Hepatic stellate cell (primary cell): ENCODE data around the gene ENTPD2.
A peak's percentile ranks its signal among the peaks of the same experiment; 100 is the strongest.
"Not testable (repeated sequence)": the region's sequence is repeated elsewhere in the genome, so short reads cannot be mapped to it uniquely, and the experiment has no call there.

Experiments used
- DNase-seq: peaks from one replicate; pipeline ENCODE4 v3.0.0; 2011; ENCODE audit warnings: low spot score

The ENTPD2 gene

DNA sequence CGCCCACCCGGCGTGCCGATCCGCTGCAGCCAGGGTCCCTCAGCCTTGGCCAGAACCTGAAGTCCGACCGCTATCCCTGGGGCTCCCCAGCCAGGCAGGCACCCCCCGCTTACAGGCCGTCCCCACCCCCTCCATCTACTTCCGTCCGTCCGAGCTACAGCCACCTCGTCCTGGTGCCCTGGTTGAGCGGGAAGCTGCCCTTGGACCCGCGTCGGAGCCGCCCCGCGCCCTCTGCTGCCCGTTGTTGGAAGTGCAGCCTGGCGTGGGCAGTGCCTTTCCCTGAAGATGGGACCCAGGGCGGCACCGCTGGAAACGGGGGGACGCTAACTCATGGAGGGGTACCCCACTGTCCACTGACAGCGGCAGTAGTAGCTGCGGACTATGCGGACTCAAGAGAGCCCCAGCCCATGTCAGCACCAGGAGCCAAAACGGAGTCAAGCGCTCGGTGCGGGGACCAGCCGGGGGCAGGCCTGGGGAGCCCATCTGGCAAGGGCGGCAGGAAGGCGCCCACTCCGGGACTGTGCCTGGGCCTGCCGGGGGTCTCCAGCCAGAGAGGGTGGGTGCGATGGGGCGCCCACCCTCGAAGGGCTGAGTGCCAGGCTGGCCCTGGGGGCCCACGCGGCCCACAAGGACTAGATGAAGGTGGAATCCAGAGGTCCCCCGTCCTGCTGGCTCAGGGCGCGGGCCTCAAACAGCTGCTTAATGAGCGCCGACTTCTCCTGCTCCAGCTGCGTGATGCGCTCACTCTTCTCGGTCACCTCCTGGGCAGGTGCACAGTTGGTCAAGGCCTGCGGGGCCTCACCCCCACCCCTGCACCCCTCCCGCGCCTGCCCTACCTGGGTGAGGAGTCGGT lies 10.4 kb upstream of the ENTPD2 start:
- DNase-seq, result peak; percentile 68

DNA sequence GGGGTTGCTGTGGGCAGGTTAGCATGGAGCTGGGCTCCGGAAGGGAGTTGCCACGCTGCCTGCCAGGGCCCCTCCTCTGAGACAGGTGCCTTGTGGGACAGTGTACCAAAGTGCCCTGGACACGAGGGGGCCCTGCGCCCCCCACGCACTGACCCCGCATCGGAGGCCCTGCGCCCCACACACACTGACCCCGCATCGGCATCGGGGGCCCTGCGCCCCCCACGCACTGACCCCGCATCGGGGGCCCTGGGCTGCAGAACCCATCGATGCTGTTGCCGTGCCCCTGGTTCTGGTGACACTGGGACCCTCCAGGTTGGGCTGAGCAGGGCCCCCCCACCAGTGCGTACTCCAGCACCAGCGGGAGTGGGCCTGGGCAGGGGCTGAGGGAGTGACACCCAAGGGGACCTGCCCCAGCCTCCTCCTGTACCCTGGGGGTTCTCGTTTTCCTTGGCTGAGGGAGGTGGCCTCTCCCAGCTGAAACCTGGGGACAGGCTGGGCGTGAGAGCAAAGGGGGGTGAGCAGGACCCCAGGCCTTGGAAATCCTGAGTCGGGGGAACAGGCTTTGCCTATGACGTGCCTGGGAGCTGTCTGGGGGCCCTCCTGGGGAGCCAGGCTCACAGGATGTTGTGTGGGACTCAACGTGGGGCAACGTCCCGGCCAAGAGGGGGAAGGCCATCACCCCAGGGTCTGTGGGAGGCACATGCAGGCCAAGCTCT lies 9.6 kb upstream of the ENTPD2 start:
- no peak for DNase-seq

DNA sequence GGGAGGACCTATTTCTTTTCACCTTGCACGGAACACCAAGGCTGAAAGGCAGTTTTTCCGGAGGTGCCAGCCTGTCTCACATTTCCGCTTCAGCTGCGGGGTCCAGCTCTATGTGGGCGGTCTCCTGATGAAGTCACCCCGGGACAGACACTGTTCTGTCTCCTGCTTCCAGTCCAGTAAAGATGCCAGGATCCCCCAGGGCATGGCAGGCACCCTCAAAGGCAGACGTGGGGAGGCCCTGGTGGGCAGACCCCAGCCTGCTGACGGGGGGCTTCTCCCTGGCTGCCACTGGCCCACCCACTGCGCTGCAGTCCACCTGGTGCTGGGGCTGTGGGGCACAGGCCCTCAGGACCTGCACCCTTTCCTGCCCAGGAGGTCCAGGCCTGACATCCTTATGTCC lies 8.9 kb upstream of the ENTPD2 start:
- DNase-seq, result not testable (repeated sequence)

DNA sequence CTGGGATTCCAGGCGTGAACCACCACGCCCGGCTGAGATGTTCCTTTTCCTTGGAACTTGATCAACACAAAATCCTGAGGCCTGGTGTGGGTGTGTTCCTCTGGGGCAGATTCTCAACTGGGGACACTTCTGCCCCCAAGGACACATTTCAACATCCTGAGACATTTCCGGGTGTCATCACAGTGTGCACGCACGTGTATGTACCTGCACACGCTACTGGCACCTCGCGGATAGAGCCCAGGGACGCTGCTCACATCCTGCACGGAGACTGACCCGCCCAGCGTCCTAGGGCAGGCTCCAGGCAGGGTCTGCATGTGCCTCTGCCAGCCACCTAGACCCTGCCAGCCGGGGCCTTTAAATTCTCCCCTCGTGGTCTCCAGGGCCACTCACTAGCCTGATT lies 8.5 kb upstream of the ENTPD2 start:
- DNase-seq, result no peak

DNA sequence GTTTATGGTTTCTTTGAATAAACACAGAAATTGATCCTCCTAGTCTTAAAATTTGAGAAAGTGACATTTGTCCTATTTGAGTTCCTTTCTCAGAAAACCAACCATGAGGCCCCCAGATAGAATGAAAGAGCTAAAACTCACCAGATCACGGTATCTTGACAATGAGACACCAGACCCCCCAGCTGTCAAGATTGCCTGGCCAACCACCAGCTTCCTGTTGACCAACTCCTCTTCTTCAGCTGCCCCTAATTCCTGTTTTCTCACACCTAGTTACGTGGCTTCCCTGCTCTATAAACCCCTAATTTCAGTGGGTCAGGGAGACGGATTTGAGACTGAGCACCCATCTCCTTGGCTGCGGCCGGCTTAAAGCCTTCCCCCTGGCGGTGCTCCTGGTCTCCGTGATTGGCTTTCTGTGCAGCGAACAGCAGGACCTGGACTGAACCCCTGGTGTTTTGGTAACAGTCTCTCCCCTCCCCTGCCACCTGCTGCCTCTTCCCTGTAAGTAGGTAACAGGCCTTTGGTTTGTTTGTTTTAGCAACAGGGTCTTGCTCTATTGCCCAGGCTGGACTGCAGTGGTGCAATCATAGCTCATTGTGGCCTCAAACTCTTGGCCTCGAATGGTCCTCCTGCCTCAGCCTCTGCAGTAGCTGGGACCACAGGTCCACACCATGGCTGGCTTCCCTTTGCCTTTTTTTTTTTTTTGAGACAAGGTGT lies 4.8 kb upstream of the ENTPD2 start:
- DNase-seq, result no peak

DNA sequence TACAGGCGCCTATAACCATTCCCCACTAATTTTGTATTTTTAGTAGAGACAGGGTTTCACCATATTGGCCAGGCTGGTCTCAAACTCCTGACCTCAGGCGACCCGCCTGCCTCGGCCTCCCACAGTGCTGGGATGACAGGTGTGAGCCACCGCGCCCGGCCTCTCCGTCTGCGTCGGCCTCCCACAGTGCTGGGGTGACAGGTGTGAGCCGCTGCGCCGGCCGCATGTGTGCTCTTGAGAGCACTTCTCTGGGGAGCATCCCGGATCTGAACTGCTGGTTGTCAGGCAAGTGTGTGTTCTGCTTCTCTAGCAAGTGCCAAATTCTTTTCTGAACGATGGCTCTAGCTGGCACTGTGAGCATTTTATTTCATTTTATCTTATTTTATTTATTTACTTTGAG lies 3.7 kb upstream of the ENTPD2 start:
- no peak for DNase-seq

DNA sequence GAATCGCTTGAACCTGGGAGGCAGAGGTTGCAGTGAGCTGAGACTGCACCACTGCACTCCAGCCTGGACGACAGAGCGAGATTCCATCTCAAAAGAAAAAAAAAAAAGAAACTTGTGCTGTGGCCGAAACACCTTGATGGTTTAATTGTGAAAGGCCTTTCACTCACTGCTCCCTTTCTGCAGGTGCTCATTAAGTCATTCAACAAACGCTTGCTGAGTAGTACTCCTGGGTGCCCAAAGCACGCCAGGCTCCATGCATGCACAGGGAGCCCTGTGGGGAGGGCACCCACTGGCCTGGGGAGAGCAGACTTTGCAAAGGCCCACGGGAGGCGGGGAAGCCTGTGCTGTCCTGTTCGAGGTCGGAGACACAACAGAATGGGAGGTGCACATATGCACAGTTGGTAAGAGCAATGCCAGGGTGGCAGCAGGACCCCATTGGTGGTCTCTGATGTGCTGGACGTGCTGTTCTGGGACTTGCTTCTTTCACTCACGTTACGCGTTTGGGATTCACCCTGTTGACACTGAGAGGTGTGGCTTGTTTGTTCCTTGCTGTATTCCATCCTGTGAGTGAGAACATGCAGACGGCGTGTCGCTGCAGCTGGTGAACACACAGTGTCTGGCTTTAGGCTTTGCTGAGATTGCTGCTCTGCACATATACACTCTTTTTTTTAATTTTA lies 3.0 kb upstream of the ENTPD2 start:
- DNase-seq, result no peak

DNA sequence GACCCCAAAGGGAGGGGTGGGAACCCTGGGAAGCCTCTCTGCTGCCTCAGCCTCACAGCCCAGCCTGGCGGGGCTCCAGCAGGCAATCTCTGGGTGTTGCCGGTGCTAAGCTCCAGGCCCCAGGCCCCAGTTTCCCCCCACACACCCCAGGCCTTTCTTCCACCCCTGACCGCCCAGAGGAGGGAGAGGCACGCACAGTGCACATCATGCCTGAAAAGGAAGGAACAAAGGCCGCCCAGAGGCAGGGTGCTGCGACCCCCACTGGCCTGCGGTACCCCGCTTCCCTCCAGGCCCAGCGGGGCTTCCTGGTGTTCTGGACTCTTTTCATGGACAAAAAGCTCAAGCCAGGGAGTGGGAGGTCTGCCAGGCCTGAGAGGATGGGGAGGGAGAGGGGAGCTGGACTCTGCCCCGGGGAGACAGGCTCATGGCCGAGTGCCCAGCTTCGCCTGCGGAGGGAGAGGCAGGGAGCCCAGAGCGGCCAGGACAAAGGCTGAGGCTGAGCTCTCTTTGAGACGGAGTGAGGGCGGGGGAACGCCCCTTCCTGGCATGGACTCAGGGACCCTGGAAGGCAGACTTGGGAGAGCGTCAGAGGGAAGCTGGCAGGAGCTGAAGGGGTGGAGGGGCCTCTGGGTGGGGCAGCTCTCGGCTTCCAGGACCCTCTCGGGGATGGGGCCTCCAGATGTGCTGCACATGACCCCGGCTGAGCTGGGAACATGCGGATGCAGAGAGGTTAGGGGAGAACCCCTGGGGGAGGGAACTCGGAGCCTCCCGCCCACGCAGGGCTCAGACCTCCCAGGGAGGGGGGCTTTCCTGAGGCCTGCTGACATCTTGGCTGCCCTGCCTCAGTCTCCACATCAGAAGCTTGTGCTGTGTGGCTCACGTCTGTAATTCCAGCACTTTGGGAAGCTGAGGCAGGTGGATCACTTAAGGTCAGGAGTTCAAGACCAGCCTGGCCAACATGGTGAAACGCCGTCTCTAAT lies 1.8 kb upstream of the ENTPD2 start:
- DNase-seq, result no peak

DNA sequence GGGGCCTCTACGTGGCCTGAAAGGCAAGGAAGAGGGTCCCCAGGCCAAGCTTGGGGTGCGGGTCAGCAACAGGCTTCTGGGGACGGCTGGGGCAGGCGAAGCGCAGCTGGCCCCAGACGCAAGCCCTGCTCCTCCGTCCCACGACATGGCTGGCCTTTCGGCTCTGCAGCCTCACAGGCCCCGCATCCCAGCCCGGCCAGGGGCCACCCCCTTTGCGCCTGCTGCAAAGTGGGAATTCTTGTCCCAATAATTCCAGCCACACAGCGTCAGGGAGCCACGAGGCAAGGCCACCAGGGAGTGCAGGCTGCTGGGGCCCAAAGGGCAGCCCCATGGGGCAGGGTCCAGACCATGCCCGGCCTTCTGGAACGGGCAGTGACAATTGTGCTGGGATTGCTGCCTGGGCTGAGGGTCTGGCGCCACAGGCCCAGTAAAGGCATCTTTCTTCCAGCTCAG lies 1.1 kb upstream of the ENTPD2 start:
- no peak for DNase-seq

DNA sequence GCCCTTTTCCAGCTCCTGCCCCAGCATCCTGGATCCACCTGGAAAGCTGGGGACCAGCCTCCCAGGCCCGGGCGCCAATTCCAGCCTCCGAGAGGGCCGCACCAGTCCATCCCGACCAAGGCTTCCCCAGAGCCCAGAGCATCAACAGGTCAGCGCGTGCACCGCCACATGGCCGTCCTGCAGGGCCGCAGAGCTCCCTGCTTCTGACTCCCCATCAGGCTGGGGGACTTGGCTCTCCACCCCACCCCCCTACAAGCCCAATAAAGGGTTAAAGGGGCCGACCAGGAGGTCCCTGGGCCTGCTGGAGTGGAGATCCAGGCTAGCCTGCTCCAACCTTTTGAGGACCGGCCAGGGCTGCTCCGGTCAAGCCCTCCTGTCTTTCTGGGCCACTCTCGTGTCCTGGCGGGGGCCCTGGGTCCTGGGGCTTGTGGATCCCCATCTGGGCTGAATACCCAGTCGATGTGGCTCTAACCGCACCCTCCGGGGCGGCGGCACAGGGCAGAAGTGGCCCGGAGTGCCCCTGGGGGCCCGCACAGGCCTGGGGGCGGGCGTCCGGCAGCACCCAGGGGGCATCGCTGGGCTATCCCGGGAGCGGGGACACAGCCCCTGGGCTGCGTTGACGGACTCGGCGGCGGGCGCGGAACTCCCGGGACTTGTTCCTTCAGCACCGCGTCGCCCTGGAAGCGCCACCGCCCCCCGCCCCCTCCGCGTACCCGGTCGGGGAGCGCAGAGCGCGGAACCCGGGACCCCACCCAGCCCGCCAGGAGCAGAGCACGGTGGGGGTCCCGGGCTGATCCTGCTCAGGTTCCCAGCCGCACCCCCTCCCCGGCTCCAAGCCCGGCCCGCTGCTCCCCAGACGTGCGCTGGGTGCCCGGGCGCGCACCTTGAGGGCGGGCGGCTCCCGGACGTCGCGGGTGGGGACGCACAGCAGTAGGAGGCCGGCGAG lies 590 bp downstream of the ENTPD2 start:
- DNase-seq, result no peak

DNA sequence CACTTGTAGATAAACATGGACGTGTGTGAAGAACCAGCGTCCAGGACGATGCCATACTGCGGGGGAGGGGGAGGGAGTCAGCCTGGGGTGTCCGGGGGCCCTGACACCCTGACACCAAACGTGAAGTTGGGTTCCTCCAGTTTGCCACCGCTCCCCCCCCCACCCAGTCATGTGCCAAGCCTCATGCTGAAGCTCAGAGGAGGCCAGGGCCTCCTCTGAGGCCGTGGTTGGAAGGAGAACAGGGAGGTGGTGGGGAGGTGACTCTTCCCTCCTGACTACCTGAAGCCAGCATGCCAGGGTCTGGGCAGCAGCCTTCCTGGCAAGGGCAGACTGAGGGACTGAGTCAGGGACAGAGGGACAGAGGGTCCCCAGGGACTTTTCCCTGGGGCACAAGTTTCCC lies 1.6 kb downstream of the ENTPD2 start:
- no peak for DNase-seq

DNA sequence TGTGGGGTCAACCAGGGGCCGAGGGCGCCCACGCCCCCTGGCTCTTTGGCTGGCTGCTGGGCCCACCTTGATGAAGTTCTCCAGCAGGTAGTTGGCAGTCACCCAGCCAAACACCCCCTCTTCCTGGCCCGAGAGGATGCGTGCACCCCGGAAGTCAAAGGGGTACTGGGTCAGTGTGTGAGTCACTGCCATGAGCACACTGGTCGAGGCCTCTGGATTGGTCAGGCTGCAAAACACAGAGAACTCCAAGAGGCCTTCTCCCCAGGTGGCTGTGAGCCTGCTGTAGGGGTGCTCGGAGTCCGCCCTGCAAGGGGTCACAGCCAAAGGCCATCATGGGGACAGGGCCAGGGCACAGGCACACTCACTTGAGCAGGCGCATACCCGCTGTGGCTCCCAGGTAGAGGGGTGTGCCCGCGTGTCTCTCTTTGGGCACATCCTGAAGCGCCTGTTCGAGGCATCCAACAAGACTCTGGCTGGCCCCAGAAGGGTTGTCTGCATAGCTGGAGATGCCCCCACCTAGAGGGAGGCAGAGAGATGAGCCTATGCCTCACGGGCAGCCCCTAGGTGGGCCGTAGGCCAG lies 2.6 kb downstream of the ENTPD2 start:
- no peak for DNase-seq

DNA sequence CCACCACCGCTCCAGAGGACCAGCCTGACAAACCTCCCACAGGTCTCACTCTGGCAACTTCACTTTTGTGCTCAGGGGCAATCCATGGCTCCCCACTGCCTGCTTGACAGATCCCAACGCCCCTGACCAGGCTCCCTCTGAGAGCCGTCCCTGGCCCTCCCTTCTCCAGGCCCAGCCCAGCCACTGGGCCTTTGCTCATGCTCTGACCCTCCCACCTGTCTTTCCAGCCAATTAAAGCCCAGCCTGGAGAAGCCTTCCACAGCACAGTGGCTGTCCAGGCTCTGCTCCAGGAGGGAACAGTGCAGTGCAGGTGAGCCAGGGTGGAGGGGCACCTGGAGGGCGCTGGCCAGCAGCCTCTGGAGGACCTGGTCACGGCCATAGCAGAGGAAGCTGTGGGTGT lies 3.3 kb downstream of the ENTPD2 start:
- DNase-seq, result no peak

DNA sequence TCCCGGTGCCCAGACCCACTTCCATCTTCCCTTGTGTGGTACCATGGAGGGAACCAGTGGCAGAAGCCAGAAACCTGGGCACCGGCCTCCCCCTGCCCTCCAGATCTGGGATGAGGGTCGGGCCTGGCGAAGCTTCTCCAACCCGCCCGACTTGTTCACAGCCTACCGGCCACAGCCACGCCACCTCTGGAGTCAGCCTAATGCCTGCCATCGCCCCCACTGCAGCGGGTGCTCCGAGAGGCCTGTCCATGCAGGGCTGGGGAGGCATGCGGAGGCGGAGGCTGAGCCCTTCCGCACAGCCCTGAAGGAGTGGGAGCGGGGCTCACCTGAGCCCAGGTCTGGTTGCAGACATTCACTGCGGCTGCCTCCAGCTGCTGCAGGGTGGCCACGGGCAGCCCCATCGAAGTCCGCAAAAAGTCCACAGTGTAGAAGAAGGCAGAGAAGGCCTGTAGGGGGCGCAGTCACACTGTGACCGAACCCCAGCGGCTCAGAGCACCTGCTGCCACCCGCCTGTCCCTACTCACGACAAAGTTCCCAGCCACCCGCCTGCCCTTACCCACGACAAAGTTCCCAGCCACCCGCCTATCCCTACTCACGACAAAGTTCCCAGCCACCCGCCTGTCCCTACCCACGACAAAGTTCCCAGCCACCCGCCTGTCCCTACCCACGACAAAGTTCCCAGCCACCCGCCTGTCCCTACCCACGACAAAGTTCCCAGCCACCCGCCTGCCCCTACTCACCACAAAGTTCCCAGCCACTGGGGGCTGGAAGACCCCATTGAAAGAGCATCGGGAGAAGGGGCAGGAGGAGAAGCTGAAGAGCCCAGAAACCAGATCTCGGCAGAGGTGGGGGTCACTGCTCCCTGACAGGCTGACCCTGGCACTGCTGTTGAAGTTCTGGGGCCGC lies 4.1 kb downstream of the ENTPD2 start:
- no peak for DNase-seq

DNA sequence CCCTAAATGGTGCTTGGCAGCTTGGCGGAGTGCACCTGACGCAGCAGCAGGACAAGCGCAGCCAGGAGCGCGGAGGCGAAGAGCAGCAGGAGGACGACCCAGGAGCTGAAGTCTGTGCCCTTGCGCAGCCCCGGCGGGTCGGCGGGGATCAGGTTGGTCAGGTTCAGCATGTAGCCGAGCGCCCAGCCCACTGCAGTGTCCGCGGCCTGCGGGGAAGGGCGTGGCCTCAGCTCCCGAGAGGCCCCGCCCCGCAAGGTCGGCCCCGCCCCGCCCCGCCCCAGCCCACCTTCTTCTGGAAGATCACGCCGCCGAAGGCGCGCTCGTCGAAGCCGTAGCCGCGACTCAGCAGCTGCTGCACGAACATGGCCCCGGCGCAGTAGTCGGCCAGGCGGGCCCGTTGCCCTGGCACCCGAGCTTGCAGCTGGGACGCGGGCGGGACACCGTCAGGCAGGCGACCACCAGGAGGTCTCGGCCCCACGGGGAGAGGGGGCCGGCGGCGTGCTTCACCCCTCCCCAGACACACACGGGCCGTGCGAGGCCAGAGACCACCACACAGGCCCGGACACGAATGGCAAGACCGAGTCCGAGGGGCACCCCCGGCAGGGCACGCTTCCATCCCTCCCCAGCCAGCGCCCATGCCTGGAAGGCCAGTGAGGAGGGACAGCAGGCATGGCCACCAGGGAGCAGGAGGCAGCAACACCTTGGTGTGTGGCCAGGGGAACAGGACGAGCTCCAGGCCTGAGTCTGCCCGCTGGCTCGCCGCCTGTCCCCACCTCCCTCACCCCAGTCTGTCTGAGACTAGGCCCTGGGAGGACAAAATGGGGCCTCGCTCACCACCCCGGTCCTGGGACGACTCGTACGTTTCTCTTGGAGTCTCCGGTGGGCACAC lies 5.0 kb downstream of the ENTPD2 start:
- no peak for DNase-seq

DNA sequence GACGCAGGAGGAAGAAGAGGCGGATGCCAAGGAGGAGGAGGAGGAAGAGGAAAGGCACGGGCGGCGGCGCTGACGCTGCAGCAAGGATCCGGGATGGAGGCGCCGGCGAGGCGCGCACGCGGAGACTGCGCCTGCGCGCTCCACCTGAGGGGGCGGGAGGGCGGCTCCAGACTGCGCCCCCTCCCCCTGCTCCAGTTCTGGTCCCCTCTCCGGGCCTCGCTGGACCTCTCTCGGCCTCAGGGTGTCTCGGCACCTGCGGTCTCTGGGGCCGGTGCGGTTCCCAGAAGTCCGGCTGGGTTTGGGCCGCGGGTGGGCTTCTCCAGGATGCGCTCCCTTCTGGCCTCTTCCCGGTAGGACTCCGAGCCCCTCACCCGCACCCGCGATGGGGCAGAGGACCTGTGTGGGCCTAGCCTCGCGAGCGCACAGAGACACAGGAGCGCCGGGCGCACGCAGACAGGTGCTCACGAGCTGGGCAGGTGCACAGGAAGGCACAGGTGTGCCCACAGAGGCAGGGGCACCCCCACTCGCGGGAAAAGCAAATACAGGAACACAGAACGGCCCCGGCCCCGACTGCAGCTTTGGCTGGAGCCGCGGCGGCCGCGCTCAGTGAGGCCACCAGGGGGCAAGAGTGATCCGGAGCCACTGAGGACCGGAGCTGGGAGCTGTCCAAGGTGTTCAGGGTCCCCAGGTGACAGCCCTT lies 7.6 kb downstream of the ENTPD2 start, which contains the start of gene NPDC1:
TSS of gene NPDC1 (minus strand) at position 90 of the 700 bp plus-strand sequence. CDS start 188 bp downstream, outside the sequence.
- peak; percentile 95 for DNase-seq
